GM12873 (cell line): ENCODE results near the gene LCE1E.

Experiments
- TF ChIP-seq, protein P1 (sequence below): IDR thresholded peaks from 2 replicates; pipeline ENCODE4 v1.5.1; 2012; ENCODE audit warnings: low read depth, mild to moderate bottlenecking, moderate library complexity, low read length, control low read depth; ENCODE audit not compliant: insufficient read depth; ENCODE audit errors: missing control alignments

The LCE1E gene

DNA sequence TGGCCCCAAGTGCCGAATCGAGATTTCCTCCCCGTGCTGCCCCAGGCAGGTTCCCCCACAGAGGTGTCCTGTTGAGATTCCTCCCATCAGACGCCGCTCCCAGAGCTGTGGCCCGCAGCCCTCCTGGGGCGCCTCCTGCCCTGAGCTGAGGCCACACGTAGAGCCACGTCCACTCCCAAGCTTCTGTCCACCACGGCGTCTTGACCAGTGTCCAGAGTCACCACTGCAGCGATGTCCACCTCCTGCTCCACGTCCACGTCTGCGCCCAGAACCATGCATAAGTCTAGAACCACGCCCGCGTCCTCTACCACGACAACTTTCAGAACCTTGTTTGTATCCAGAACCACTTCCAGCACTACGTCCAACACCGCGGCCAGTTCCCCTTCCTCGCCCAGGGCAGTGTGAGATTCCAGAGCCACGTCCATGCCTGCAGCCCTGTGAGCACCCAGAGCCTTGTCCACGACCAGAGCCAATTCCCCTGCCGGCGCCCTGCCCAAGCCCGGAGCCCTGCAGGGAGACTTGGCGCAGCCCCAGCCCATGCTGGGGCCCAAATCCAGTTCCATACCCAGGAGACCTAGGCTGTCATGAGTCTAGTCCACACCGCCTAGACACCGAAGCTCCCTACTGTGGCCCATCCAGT is 25.4 kb upstream of the LCE1E start:
- TF ChIP-seq, protein P1, sequence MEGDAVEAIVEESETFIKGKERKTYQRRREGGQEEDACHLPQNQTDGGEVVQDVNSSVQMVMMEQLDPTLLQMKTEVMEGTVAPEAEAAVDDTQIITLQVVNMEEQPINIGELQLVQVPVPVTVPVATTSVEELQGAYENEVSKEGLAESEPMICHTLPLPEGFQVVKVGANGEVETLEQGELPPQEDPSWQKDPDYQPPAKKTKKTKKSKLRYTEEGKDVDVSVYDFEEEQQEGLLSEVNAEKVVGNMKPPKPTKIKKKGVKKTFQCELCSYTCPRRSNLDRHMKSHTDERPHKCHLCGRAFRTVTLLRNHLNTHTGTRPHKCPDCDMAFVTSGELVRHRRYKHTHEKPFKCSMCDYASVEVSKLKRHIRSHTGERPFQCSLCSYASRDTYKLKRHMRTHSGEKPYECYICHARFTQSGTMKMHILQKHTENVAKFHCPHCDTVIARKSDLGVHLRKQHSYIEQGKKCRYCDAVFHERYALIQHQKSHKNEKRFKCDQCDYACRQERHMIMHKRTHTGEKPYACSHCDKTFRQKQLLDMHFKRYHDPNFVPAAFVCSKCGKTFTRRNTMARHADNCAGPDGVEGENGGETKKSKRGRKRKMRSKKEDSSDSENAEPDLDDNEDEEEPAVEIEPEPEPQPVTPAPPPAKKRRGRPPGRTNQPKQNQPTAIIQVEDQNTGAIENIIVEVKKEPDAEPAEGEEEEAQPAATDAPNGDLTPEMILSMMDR, result no peak

DNA sequence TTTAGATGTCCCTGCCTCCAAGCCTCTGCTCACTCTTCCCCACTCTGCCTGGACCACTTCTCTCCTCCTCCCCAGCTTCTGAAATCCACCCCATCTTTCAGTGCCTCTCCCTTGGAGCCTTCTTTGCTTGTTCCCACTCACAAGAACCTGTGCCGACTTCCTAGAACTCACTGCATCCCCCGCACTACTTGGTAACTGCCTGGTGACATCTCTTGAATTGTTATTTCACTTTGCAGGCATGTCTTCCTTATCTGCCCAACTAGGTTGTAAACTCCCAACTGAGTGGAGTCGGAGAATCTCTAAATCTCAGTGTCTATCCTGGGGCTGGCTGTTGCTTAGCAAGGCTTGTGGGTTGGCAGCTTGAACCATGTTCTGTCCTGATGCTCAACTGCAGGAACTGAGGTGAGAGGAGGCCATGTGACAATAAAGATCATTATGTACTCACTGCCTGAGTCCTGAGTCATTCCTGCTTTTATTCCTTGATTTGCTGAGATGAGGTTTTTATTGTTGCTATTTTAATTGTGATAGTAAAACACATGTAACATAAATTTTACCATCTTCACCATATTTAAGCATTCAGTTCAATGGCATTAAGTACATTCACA is 24.3 kb upstream of the LCE1E start:
- TF ChIP-seq, protein P1, result no peak

DNA sequence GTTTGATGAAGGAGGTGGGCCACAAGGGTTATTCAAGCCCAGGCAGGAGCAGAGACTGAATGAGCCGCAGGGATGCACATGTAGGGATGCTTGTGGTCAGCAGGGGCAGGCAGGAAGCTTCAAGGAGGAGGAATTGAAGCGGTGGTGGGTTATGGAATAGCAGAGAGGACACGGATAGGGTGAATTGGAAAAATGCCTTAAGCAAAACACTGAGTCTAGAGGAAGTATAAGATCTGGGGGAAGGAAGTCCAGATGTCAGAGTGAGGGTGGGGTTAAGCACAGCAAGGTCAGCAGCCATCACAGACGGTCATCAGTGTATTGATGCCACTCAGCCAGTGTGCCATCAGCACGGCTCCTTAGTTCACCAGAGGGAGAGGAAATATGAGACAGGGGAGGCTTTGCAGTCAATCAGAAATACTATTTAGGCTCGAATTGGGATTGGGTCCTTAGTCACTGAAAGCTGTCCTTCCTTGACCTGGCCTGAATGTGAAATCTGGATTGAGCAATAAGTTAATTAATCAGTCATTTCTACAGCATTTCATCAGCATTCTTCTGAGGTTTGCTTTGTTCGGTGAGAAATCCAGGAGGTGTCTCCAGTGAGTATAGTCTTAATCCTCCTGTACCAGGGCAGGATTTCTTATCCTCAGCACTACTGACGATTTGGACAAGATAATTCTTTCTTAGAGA is 17.1 kb upstream of the LCE1E start:
- TF ChIP-seq, protein P1, result no peak

DNA sequence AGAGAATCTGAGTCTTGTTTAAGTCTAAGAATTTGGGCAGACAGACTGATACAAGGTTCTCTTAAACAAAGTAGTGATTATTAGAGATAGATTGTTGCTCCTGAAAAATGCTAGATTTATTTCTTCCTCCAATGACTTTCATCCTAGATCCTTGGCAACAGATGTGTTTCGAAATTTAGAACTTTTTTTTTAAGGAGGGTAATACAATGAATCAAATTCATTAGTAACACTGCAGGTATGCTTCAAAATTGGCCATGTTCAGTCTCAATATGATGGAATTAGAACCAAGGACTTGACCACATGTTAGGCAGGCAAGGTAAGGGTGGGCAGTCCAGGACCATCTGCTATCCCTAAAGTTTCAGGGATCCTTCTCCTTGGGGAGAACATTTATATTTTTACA is 15.6 kb upstream of the LCE1E start:
- TF ChIP-seq, protein P1, result no peak

DNA sequence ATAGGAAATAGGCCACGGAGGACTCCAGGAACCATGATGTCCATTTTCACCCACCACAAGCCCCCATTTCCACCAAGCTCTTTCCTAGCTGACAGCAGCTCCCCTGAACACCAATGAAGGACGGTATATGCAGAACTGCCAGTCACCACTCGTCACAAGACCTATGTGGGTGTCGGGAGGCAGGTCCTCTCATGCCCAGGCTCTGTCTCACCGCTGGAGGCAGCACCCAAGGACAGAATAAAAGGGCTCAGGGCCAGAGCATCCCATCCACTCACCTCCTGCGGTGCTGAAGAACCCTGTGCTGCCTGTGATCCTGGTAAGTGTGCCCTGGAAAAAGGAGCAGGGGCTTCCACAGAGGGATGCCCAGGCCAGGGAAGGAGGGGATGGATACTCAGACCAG is 11.2 kb upstream of the LCE1E start, which contains the start of gene LCE1F:
Gene LCE1F (plus strand): TSS at position 266 of the 400 bp plus-strand sequence. CDS start 1,232 bp downstream, outside the sequence.
- TF ChIP-seq, protein P1, result peak; percentile 31

DNA sequence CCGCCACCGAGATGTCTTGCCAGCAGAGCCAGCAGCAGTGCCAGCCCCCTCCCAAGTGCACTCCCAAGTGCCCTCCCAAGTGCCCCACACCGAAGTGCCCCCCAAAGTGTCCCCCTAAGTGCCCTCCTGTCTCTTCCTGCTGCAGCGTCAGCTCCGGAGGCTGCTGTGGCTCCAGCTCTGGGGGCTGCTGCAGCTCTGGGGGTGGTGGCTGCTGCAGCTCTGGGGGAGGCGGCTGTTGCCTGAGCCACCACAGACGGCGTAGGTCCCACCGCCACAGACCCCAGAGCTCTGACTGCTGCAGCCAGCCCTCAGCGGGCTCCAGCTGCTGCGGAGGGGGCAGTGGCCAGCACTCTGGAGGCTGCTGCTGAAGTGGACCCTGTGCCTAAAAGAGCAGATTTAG is 9.7 kb upstream of the LCE1E start:
- TF ChIP-seq, protein P1, result no peak

DNA sequence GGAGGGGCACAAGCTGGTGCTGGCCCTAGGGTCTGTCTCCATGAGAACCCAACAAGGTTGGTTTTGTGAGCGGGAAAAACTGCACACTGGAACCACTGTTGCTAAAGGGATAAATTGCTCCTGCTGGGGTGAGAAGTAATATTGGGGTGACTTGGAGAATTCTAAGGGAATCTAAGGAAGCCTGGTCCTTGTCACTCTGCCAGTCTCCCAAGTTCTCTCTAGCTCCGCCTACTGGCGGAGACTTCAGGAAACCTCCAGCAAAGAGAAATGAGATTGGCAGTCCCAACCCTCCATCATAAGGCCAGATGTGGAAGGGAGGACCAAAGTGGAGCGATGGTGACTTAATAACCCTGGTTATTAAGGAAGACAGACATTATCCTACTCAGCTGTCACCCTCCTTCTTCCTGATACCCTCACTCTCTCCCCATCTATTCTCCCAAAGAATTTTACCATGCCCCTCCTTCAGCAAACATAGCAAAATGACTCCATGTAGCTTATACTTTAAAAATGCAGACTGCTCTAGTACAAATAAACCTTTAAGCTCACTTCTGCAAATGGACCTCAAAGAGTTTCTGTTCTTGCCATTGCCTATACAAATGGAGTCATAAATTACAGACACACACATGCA is 8.4 kb upstream of the LCE1E start:
- TF ChIP-seq, protein P1, result peak; percentile 74
